Ramos (cell line): ENCODE measurements around the gene EFCAB6.

Experiments used
- in situ Hi-C: fragments of 300-500 bp; cut with MboI; formaldehyde crosslinking; loops from one replicate; pipeline ENCODE4 v1.14.3; 2022; ENCODE audit warnings: low sequenced_read_pairs; ENCODE audit not compliant: unreplicated experiment

Gene EFCAB6

GRCh38 chr22:43654271-43654670 is 157.8 kb downstream of the EFCAB6 start:
- in situ Hi-C loops, result no loop called here

DNA sequence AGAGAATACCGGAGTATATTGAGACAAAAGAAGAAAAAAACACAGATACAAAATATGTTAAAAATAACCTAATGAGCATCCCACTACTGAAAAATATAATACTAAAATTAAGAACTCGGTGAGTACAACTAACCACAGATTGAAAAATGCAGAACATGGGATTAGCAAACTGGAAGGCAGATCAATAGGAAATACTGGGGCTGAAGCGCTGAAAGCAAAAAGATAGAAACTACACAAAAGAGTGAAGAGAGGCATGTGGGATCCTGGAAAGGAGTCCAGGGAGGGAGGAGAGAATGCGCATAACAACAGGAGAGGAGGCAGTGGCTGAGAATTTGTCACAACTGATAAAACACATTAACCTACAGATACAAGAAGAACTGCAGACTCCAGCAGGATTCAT is 159.3 kb downstream of the EFCAB6 start:
- in situ Hi-C loops, result no loop called here

DNA sequence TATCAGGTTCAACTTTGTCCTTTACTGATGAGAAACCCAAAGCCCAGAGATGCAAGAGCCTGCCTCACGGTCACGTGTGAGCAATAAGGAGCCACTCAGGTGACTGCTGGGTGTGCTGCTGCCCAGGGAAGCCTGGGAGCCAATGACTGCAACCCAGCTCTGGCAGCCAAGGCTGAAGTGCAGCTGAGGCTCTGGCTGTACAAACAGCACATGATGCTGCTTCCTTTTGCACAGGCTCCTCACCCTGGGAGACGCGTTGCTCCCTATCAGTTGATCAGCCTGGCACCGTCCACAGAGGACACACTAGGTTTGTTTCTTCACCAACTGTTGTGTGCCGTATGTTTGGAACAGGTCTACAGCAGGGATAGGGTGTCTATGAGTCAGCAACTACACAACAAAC is 168.7 kb downstream of the EFCAB6 start:
- in situ Hi-C loops, result no loop called here

DNA sequence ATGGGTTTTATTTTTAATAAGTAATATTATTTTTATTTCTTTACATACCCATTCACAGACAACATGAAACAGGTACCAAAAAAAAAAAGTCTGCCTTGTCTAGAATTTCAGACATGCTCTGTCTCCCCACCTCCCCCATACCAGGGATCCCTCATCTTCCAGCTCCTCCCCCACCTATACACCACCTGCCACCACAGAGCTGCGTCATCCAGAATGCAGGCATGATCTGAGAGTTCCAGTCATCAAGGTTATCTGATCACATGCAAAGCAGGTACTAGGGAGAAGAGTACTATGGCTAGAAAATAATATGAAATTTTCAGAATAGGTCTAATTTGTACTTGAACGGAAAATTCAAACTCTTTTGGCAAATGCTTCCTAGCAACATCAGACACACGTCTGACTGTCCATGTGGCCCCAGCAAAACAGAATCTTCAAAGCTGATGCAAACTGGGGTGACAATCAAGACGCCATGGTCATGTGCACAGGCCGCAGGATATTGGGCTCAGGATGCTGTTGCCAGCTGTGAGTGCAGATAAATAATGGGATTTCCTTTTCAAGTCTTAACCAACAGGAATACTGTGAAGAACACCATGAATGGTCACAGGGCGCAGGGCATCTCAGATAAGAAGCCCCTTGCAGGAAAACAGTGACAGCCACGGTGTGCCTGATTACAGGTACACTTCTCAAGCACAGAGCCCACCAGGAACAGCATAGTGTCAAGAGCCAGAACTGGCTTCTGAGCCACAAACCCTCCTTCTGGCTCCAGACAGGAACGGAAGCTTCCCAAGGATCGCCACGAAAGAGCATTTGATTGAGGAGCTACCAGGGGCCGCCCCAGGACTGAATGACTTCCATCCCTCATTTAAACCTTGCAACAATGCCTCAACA is 169.5 kb downstream of the EFCAB6 start:
- in situ Hi-C loops, result no loop called here

DNA sequence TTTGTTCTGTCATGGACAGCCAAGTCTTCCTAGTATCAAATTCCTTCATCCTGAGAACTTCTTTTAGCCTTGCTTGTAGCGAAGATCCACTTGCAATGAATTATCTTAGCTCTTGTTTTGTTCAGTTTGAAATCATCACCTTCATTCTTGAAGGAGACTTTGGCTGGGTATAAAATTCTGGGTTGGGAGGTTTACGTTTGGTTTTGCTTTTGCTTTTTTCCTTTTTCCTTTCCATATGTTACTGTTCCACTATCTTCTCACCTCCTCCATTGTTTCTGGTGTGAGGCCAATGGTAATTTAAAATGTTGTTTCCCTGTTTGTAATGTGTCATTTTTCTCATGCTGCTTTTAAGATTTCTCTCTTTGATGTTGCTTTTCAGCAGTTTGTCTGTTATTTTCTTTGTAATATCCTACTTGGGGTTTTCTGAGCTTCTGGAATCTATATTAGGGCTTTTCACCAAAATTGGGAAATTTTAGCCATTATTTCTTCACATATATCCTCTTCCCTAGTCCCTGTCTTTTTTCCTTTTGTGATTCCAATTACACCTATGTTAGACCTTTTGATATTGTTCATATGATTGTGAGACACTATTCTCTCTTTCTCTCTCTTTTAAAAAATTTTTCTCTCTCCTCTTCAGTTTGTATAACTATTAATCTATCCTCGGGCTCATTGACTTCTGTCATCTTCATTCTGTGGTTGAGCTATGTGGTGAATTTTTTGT is 172.7 kb downstream of the EFCAB6 start:
- in situ Hi-C loops, result no loop called here

DNA sequence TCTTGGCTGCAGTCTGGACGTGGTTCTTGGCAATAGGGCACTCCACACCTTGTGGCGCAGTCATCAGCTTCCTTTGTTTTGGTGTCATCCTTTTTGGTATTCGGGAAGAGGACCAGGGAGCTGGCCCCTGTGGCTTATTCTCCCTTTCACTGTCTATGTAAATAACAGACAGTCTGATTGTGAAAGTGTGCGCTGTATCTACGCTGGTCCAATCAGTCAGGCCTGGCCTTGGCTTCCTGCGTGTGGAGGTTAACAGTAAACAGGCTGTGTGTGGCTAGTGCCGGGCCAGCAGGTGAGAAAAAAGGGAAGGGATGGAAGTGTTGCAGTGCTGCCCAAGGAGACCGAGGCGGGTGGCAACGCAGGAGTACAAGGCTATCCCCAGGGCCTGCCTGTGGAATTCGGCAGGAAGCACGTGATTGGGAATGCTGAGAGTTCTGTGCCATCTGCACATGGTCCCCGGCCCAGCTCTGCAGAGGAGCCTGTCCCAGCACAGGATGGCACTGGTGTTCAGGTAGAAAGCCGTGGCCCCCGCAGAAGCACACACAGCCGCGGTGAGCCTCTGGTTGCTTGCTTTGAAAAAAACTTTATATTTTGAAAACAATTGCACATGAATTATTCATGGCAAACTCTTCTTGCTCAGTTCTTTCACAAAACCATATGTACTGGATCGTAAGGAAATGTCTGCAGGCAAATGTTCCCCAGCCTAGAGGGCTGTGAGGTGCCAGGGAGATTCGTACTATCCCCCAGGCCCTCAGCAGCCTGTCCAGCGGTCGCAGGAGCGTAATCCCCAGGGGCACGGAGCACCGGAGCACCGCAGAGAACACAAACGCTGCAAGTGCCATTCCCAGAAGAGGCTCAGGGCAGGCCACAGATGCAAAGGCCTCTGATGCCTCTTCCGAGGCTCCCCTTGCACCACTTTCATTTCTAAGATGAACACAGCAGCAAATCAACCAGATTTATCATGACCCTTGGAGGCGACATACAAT is 174.5 kb downstream of the EFCAB6 start:
- in situ Hi-C loops, result no loop called here

DNA sequence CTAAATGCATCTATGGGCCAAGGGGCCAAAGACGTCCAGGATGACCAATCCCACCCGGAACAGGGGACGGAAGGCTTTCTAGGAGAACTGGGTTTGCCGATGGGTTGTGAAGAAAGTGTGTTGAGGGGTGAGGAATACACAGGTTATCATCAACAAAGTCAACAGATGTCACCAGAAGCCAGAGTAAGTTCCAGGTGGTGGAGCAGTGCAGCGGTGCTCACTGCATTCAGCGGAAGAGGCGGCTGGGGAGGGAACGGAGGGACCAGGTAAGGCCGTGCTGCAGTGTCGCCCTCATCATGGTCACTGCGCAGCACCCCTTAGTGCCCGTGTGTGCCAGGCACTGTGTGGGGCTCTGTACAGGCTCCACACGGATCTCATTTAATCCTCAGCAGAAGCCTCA is 176.0 kb downstream of the EFCAB6 start:
- in situ Hi-C loops, result no loop called here

GRCh38 chr22:43635101-43635500 is 177.0 kb downstream of the EFCAB6 start:
- in situ Hi-C loops, result no loop called here

DNA sequence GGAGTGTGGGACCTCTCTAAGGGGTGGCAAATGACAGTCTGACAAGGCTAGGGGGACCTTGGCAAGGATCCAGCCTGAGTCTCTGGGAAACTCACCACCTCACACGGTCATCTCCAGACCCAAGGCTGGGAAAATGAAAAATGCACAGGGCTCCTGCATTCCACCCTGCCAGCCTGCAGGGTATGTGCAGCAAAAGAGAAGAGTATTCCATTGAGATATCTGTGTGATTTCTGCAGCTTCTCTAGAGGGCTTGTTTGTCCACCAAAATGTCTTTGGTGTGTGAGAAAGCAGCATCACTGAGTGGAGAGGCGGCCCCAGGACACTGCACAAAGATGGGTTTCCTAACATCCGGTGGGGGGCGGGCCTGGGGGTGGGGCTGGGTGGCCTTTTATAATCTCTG is 177.8 kb downstream of the EFCAB6 start:
- in situ Hi-C loops, result no loop called here

- in situ Hi-C loops, result no loop called here
These were observed 178.3 kb downstream of the EFCAB6 start for GRCh38 chr22:43633631-43634285.

DNA sequence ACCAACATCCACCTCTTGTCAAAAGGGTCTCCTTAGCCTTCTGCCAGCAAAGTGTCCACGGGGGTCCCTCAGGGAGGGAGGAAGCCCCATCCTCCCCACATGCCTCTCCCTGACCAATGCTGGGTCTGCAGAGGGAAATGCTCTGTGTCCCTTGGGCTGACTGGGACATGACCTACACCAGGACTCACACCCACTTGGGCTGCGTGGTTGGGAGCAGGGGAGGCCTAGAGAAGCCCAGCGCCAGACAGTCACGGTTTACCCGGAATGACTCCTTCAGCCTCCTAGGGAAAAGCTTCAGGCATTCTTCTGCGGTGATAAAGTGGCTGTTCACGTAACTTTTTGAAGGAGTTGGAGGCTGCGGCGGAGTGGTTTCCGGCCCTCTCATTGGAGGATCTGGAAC is 180.3 kb downstream of the EFCAB6 start:
- in situ Hi-C loops, result no loop called here

GRCh38 chr22:43631201-43631600 is 180.9 kb downstream of the EFCAB6 start:
- in situ Hi-C loops, result no loop called here

DNA sequence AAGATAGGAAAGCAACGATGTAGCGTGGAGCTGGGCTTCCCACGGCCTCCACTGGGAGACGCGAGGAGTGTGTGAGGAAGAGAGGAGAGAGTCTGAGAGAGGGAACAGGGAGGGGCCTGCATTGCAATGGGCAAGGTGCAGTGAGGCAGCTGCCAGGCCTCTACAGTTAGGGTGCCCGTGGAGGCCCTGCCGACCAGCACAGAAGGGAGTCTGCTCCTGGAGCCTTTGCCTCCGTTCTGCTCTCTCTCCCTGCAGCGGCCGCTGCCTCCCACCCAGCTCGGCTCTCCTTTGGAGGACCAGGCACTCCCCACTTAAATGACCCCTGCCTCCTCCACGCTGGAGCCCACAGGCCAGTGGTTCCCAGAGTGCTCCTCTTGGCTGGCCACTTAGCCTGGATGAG is 181.7 kb downstream of the EFCAB6 start:
- in situ Hi-C loops, result no loop called here

DNA sequence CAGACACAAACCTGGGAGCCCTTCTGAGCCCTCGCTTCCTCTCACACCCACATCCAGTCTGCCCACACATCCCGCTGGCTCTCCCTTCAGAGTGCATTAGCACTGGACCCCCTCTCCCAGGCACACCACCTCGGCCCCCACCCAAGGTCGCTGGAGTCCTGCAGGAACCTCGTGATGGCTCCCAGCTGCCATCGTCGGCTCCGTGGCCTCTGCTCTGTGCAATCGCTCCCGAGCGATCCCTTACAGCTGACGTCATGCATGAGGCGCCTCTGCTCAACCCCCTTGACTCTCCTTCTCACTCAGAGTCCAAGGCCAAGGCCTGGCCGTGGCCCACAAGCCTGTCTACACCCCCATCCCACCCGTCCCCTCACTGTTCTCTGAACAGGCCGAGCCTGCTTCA is 183.9 kb downstream of the EFCAB6 start:
- in situ Hi-C loops, result no loop called here

GRCh38 chr22:43627485-43628213 is 184.5 kb downstream of the EFCAB6 start:
- in situ Hi-C loops, result no loop called here

DNA sequence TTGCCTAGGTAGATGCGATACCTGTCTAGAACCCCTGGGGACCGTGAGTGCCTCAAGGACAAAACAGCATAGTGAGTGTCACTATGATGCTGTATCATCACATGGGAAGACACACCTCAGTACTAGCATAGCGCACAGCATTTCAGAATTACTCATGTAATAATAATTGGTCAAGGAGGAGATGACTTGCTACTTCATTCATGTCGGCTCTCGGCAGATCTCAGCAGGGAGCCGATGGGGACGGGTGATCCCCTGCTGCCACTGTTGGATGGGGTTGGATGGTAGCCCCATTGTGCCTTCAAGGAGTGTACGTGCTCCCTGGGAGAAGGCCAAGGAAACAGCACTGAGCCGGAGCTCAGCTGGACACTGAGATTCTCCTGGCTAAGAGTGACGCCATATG is 186.9 kb downstream of the EFCAB6 start:
- in situ Hi-C loops, result no loop called here

- in situ Hi-C loops, result no loop called here
These were observed 187.7 kb downstream of the EFCAB6 start for GRCh38 chr22:43624144-43624998.

- in situ Hi-C loops, result no loop called here
These were observed 189.2 kb downstream of the EFCAB6 start for GRCh38 chr22:43622886-43623285.
